HUDEP-2 (cell line): ENCODE data around the gene IL1RAPL1.
"Not testable (repeated sequence)": the region's sequence is repeated elsewhere in the genome, so short reads cannot be mapped to it uniquely, and the experiment has no call there.

Experiments
- DNase-seq, 76 experiments: peaks; one replicate each; lab custom pipeline; 2025; ENCODE audit not compliant: unreplicated experiment in 76 of 76; lab: John Stamatoyannopoulos, UW

The IL1RAPL1 gene

GRCh38 chrX:29082558-29082957 lies 495.3 kb downstream of the IL1RAPL1 start:
- DNase-seq, result no peak

DNA sequence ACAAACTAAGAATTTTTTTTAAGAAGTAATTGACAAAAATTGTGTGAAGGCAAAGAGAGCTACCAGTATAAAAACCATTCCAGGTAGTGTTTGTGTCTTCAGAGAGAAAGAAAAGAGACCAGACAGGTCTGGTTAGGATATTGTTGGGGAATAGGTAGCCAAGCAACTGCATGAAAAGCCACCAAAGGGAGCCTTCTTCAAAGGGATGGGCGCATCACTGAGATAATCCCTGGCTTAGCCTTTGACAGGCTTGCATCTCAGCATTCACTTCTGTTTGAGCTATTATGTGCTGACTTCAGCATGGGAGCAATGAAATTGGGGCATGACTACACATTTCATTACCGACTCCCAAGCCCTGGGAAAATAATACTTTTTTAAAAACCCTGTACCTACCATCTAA lies 496.6 kb downstream of the IL1RAPL1 start:
- DNase-seq, result no peak

- no peak for DNase-seq
Observed at GRCh38 chrX:29090811-29091210, 503.6 kb downstream of the IL1RAPL1 start.

DNA sequence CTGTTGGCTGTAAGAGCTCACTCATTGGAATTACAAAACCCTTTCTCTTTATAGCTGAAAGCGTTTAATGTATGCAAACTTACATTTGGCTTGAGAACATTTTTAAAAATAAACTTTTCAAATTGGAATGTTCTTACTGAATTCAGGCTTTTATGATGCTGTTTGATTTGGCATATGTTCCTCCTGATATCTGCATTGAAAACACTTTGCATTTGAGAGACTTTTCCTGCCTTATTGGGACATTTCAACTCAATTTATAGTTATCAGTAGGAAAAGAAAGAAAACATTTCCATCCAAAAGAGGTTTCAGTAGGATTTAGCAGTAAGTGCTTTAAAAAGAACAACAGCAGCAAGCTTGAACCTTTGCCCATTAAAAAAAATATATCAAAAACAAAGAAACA lies 520.0 kb downstream of the IL1RAPL1 start:
- DNase-seq, result no peak

GRCh38 chrX:29110041-29110440 lies 522.8 kb downstream of the IL1RAPL1 start:
- no peak for DNase-seq

- no peak for DNase-seq
Observed at GRCh38 chrX:29113221-29113620, 526.0 kb downstream of the IL1RAPL1 start.

DNA sequence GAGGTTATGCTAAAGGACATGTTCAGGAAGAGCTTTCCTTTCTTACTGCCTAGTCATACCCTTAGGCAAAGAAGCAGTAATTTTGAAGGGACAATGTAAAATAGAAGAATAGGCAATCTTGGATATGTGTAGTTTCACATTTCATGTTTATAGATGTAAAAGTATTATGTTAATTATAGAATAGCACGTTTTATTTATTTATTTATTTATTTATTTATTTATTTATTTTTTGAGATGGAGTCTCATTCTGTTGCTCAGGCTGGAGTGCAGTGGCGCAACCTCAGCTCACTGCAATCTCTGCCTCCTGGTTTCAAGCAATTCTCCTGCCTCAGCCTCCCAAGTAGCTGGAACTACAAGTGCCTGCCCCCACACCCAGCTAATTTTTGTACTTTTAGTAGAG lies 535.6 kb downstream of the IL1RAPL1 start:
- DNase-seq, result not testable (repeated sequence)

- no peak for DNase-seq
Observed at GRCh38 chrX:29130905-29131304, 543.7 kb downstream of the IL1RAPL1 start.

GRCh38 chrX:29136904-29137303 lies 549.7 kb downstream of the IL1RAPL1 start:
- DNase-seq, result no peak

GRCh38 chrX:29138003-29138402 lies 550.8 kb downstream of the IL1RAPL1 start:
- DNase-seq, result no peak

DNA sequence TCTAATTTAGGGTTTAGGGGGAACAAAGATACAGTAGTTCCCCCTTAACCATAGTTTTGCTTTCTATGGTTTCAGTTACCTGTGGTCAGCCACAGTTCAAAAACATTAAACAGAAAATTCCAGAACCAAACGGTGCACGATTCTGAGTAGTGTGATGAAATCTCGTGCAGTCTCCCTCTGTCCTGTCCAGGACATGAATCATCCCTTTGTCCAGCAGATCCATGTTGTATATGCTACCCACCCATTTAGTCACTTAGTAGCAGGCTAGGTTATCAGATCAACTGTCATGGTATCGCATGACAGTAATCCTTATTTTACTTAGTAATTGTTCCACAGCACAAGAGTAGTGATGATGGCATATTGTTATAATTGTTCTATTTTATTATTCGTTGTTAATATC lies 556.1 kb downstream of the IL1RAPL1 start:
- DNase-seq, result no peak

GRCh38 chrX:29143756-29144155 lies 556.5 kb downstream of the IL1RAPL1 start:
- DNase-seq, result no peak

- DNase-seq, result no peak
Observed at GRCh38 chrX:29145316-29145715, 558.1 kb downstream of the IL1RAPL1 start.

- no peak for DNase-seq
Observed at GRCh38 chrX:29148511-29148910, 561.3 kb downstream of the IL1RAPL1 start.

- DNase-seq, result no peak
Observed at GRCh38 chrX:29155286-29155685, 568.0 kb downstream of the IL1RAPL1 start.

- DNase-seq, result no peak
Observed at GRCh38 chrX:29172880-29173279, 585.6 kb downstream of the IL1RAPL1 start.

DNA sequence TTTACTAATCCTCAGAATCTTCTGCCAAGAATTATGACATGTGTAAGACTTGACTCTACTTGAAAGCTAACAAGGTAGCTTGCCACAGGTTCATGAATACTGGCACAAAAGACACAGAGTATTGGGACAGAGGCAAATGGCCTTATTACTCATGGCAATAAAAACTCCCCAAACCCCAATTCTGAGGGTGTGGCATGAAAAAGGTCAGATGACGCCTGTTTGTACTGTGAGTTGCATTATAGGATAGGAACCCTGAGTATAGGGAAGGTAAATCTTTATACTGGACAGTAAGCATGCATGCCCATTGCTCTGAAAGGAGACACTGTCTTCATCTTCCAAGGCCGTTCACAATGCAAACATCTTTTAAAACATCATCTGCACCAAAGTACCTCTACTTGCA lies 600.0 kb downstream of the IL1RAPL1 start:
- DNase-seq, result no peak

GRCh38 chrX:29196501-29196900 lies 609.3 kb downstream of the IL1RAPL1 start:
- no peak for DNase-seq

DNA sequence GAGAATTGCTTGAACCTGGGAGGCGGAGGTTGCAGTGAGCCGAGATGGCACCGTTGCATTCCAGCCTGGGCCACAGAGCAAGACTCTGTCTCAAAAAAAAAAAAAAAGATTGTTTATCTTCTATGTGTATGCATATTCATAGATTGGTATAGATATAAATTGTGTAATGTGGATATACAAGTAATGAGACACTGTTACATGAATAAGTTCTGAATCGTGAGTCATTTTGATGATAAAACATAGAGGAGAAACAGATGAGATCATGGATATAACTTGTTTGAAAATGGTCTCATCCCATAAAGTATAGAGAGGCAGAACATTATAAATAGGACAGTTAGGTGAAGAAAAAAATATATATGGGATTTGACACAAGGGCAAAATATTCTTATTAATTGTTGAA lies 628.0 kb downstream of the IL1RAPL1 start:
- no peak for DNase-seq

GRCh38 chrX:29225670-29226069 lies 638.4 kb downstream of the IL1RAPL1 start:
- no peak for DNase-seq

DNA sequence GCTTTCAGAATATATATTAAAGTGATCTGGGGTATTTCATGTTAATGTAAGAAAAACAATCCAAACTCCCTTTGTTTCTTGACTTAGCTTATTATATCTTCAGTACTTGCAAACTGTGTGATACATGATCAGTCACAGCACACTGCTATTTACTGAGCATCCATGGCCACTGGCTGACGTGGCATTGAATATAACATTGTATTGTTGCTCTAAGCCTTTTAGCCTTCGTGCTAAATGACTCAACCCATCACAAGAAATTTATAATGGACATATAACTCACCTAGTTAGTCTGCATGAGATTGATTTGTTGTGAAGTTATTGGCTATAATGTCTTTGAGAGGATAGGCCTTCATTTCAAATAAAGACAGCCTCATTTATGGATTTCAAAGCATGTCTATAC lies 642.6 kb downstream of the IL1RAPL1 start:
- no peak for DNase-seq

DNA sequence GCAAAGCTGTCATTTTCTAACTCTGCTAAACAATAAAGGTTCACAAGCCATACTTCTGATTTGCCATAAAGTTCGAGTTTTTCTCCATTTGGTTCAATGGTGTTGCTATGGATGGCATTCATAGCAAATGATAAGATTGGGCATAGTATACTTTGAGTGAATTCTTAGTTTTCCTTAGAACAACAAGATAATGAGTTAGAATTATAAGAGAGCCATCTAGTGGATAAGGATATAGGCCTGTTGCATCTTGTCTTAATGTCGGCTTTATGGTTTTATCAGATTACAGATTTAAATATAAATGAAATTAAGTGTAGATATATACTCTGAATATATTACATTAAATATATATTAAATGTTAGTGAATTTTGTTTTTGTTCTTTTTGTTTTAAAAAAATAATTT lies 644.6 kb downstream of the IL1RAPL1 start:
- DNase-seq, result no peak

DNA sequence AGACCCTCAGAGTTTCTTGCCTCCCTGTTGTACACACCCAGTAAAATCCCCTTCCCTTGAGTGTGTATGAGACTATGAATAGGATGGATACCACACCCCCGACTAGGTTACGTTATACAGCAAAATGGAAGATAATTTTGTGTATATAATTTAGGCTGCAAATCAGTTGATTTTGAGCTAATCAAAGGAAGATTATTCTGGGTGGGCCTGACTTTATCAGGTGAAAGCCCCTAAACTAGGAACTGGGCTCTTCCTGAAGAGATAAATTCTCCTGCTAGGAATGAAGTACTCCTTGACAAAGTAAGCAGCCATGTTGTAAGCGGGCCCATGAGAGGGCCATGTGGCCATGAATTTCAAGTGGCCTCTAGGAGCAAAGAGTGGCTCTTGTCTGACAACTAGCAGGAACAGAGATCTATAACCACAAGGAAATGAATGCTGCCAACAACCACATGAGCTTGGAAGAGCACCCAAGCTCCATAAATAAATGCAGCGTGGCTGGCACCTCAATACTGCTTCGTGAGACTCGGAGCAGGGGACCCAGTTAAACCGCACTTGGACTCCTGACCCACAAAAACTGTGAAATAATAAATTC lies 646.4 kb downstream of the IL1RAPL1 start:
- DNase-seq, result no peak
